ENCODE data around the gene SSBP3.
A peak's percentile ranks its signal among the peaks of the same experiment; 100 is the strongest.
"Not testable (repeated sequence)": the region's sequence is repeated elsewhere in the genome, so short reads cannot be mapped to it uniquely, and the experiment has no call there.

The SSBP3 gene

GRCh38 chr1:54239035-54239383, 167.2 kb downstream of the SSBP3 start:
- DNase-seq, result no peak

GRCh38 chr1:54238353-54239034, 167.7 kb downstream of the SSBP3 start:
- no peak for DNase-seq

DNA sequence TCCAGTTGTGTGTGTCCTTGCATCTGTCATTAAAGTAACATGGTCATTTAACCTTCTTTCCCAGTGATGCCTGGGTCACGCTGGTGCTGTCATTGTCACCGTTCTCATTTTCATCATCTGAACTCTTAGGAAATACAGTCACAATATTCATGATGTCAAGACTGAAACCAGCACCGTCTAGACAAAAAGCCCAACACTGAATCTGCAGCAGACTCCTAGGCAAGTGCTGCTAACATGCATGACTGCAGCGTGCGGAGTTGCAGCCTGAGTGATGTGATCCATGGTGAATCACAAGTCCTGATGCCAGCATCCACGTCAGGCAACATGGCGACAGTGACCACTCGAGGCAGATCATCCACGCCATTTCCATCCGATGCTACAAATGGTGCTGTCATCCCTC, 168.6 kb downstream of the SSBP3 start:
- DNase-seq, result no peak

- DNase-seq, result no peak
These were observed 171.9 kb downstream of the SSBP3 start for GRCh38 chr1:54234284-54234683.

- DNase-seq, result not testable (repeated sequence)
These were observed 173.0 kb downstream of the SSBP3 start for GRCh38 chr1:54233196-54233595.

- DNase-seq, result no peak
These were observed 175.5 kb downstream of the SSBP3 start for GRCh38 chr1:54230507-54231339.

DNA sequence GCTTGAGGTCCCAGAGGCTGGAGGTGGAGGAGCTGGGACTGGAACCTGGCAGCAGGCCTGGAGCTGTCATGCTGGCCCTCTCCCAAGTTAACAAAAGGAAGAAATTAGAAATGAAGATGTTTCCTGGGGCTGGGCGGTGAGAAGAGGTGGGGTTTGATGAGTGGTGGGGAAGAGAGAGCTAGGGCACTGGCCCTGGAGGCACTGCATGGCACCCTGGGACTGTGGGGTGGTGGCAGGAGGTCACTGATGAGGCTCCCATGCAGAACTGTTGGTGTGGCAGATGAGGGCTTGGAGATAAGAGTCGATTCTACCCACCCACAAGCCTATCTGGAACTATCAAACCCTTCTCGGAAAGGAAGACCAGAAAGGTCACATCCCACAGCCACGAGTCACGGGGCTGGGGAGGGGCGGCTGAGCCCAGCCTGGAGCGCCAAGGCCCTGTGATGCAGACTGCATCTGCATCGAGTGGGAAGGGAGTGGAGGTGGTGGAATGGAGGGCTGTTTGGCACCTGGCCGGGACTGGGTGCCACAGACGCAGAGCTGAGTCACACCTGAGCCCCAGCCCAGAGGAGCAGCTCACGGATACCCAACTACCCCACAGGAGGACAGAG, 176.8 kb downstream of the SSBP3 start:
- no peak for DNase-seq

GRCh38 chr1:54228638-54229079, 177.5 kb downstream of the SSBP3 start:
- DNase-seq, result no peak

DNA sequence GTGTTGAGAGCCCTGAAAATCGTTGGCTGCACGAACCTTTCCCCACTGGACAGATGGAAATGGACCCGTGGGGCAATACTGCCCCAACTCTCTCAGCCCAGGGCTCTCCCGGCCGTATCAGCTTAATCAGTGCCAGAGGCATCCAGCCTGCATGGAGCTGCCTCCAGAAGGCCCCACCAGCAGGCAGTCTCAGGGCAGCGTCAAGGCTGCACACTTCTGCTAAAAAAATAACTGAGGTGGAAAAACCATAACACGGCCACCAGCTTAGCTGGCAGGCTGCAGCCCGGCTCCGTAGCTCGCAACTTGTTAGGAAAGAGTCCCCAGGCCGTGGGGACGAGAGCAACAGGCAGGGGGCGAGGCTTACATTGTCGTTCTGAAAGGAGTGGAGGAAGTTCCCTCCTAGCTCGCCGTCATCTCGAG, 178.3 kb downstream of the SSBP3 start:
- no peak for DNase-seq

- DNase-seq, result peak in 1 of 2 donors; percentile 12
These were observed 179.0 kb downstream of the SSBP3 start for GRCh38 chr1:54227091-54227602.

DNA sequence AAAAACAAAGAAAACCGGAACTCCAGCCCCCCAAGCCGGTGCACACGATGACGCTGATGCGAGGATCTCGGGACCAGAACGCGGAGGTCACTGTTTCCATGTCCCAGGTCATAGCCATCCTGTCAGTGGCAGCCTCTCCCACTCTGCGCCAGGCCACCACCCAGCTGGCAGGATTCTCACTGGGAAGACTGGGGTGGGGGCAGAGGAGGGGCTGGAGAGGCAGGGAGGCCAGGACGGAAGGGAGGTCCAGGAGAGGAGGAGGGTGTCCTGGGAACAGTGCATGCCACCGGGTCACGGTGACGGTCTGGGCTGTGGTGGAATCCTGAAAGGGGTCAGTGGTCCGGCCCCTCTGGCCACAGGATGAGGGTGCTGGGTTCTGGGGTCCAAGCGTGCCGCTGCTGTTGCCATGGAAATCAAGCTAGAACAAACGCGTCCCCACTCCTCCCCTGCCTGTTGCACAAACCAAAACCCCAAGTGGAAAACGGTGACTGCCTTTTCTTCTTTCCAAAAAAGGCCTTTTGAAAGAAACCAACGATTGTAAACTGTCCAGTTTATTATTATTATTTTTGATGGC, 180.1 kb downstream of the SSBP3 start:
- no peak for DNase-seq

DNA sequence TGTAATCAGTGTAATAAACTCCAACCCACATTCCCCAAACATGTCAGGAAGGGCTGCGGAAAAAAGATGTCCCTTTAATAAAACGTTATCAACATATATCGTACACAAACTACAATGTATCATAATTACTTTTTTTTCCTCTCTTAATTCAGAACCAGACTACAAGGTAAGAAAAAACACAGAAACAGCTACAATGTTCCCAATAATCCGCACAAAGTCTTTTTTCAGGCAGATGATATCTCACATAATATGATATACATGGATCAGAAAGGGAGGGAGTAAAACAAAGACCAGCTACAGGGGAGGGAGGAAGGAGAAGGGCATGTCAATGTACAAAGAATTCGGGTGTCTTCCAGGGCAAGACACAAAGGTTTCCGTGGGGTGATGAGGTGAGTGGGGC, 180.8 kb downstream of the SSBP3 start:
- DNase-seq, result no peak

DNA sequence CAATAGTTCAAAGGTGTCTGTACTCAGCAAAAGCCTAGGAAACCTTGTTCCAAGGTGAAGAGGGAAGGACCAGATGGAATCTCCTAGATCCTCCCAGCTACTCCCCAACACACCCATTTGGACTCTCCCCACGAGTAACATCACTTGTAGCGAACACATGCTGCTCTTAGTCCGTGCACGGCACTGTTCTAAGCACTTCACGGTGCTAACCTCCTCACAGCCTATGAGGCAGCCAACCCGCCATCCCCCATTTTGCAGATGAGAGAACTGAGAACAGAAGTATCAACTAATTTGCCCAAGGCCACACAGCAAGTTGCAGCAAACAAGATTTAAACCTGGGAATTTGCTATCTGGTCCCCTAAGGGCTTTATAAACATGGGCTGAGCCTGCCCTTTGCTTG, 182.0 kb downstream of the SSBP3 start:
- DNase-seq, result no peak

DNA sequence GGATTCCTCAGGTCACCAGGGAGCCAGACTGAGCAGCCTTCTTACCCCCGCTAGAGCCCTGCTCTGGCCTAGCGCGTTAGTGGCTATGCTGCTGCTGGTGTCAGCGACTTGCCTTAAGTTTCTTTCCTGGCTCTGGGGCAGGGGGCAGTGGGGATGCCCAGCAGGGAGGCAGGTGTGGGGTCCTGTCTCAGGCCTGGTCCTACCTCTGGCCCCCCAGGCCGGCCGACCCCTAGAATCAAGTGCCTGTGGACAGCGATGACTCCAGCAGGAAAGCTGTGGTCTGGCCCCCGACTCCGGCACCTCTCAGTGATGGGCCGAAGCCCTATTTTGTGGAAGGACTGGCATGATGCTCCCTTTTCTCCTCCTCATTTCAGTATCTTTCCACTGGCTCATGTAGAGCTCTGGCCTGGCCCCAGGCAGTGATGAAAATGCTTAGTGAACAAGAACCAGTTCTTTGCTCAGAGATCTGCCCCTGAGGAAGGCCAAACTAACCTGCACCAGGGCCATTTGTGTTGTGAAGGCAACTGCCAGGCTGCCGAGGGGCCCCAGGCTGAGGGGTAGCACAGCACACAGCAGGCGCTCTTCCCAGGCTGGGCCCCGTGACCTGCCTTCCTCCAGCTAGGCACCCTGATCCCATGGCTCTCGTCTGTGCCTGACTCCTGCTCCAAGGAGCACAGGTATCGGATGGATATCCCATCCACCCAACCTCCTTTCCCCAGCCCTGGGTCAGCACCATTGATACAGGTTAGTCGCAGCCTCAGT, 182.6 kb downstream of the SSBP3 start:
- DNase-seq, result no peak

DNA sequence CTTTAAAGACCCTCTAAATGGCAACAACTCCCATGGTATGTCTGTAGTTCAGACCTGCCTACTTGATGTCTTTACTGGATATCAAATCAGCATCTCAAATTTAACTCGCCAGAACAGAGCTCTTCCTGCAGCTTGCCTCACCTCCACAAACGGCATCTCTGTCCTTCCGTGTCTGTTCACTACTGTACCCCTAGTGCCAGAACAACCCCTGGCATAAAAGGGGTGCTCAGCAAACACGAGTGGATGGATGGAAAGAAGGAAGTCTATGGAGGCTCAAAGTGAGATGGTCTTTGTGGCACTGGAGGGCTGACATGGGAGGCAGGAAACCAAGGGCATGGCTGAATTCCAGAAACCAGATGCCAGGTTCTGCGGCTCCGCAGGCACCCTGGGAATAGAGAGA, 183.5 kb downstream of the SSBP3 start:
- DNase-seq, result no peak

- DNase-seq, result no peak
These were observed 184.2 kb downstream of the SSBP3 start for GRCh38 chr1:54221867-54222484.

DNA sequence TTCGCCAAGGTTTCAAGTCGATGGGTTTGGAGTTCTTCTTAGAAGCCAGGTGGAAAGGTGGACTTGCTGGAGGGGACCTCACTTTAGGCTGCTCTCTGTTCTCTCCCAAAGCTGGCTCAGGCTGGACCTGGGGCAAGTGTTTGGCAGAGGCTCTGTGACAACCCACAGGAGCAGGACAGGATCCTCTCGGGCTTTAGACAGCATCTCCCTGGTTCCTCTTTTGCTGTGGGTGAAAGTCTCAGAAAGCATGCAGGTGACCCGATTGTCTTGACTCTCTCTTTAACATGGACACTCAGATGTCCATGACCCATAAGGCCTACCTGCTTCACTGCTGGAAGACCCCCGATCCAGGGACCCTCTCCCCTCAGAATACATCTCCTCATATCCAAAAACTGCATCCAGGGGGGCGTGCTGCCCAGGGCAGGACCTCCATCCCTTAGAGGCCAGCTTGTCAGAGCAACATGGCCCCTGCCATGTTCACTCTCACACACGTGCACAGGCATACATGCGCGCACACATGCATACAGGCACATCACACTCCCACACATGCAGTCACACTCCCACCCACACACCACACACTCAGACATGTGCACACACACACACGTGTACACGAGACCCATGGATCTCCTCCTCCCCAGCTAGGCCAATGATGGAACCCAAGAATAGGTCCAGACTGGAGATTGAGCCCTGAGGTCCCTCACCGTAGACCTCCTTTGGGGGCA, 184.9 kb downstream of the SSBP3 start:
- no peak for DNase-seq

DNA sequence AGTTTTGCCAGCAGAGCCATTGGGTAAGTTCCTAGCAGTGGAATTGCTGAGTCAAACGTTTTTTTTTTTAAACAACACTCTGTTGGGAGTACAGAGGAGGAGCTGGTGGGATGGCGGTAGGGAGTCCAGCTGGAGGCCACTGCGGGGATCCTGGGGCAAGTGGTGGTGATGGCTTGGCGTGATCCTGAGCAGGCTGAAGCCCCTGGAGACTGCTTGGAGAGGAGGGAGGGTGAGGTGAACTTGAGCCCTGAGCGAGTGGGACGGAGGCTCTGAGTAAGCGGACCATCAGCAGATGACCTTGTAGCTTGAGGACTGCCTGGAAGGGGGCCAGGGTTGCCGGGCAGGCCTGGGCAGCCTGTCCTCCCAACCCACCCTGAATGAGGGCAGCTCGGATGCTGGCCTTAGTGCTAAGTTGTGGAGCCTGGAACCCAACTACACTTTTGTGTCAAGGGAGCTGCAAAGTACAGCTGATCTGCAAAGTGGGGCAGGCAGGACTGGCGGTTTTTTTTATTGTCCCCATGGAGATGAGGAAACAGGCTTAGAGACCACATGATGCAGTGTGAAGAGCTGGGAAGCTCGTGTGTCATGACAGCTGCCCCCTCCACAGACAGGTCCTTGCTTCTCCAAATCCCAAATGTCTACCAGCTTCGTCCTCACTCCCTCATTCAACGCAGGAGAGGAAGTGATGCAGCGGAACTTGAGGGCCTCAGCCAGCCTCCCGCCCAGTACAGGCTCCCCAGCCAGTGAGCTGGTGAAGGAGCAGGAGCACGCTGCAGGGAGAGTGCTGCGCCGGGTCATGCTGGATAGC, 186.0 kb downstream of the SSBP3 start:
- DNase-seq, result peak; percentile 32

DNA sequence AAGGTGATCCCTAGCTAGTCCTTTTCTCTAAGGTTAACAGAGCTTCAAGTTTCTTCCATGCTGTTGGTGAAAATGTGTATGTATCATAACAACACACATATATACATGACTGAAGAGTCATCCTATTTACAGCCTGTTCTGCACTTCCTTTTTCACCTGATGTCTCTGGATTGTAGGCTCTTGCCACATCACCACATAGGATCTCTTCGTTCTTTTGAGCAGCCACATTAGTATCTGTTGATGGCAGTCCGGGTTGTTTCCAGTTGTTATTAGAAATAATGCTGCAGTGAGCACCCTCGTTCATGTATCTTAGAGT, 186.5 kb downstream of the SSBP3 start:
- DNase-seq, result no peak

DNA sequence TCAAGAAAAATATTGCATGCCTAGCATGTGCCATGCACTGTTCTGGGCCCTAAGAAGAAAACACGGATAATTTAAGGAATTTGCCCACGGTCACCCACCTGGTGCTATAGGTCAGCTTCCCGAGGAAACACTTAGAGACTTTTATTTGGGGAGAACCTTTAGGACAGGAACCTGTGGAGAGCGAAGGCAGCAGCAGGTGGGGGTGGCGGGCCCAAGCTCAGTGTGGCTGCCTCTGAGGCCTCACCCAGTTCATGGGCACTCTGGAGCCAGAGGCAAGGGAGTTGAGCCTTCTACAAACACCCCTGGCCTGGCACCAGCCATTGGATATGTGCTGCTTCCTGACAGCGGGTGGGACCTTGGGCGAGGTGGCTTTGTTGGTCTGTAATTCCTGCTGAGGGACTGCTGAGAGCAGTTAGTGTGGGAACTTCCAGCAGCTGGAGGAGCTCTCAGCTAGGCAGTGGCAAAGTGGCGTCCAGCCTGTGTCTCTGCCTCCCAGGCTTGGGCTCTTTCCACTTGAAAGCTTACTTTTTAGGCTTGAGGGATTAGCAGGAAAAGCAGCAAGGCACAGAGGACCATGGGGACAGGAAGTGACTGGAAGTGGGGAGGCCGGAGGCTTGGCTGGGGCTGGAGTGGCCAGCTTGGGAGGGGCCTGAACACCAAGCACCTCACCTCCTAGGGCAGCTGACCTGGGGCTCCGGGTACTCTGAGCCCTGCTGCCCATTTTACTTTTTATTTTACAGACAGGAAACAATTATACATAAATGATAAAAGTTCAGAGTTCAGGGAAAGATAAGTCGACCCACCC, 187.1 kb downstream of the SSBP3 start:
- DNase-seq, result no peak

All from hippocampal formation (tissue), 2 donors.